ENCODE results near the gene DNAJC5G. TPM values are rescaled to one million over a fixed set of nuclear protein-coding genes. Genes with fewer than 3 reads are reported as not detected.

The DNAJC5G gene
- total and polyA plus RNA-seq, 2 of the 13 experiments (the other 11 are each of a cell fraction or from before 2014, with no cell fraction given) = 0.05 TPM; not detected in 1

- TF ChIP-seq ZBTB46 (CRISPR knock-in tag; IDR thresholded peaks at IDR 0.05; ENCODE audit: borderline replicate concordance) (no peak; the same call in 1 of the 2 replicates), DDIT3 (CRISPR knock-in tag; IDR thresholded peaks at IDR 0.05) (0 out of 2 replicates have a peak, but pooled peaks have one; percentile 43), ZNF331 (CRISPR knock-in tag; IDR thresholded peaks at IDR 0.05) (peak; percentile 81), ZNF530 (CRISPR knock-in tag; IDR thresholded peaks at IDR 0.05; ENCODE audit: low read depth) (no peak; the same call in 1 of the 2 replicates), ZNF484 (CRISPR knock-in tag; IDR thresholded peaks at IDR 0.05; ENCODE audit: borderline replicate concordance, low read depth) (no peak), ZNF276 (CRISPR knock-in tag; IDR thresholded peaks at IDR 0.05; ENCODE audit: low read depth) (0 out of 2 replicates have a peak, but pooled peaks have one; percentile 71), CENPX (CRISPR knock-in tag; IDR thresholded peaks at IDR 0.05) (no peak), E2F1 (CRISPR knock-in tag; IDR thresholded peaks at IDR 0.05) (peak; percentile 43; the same call in 1 of the 2 replicates), ZNF460 (CRISPR knock-in tag; IDR thresholded peaks at IDR 0.05; ENCODE audit: borderline replicate concordance) (no peak), ZNF775 (CRISPR knock-in tag; IDR thresholded peaks at IDR 0.05; ENCODE audit: borderline replicate concordance) (no peak), TFAP4 (IDR thresholded peaks at IDR 0.05; ENCODE audit: borderline replicate concordance, low read depth) (peak; percentile 90; the same call in 1 of the 2 replicates), ZKSCAN8 (CRISPR knock-in tag; IDR thresholded peaks at IDR 0.05; ENCODE audit: borderline replicate concordance) (peak; percentile 65), SMAD1 (CRISPR knock-in tag; IDR thresholded peaks at IDR 0.05; ENCODE audit: borderline replicate concordance, low read depth) (0 out of 2 replicates have a peak, but pooled peaks have one; percentile 28), ZNF354B (CRISPR knock-in tag; IDR thresholded peaks at IDR 0.05) (peak; percentile 92; the same call in 1 of the 2 replicates), ZNF205 (CRISPR knock-in tag; IDR thresholded peaks at IDR 0.05) (peak; percentile 65; the same call in 1 of the 2 replicates), KLF6 (CRISPR knock-in tag; IDR thresholded peaks at IDR 0.05) (peak; percentile 59; the same call in 1 of the 2 replicates), ZNF383 (CRISPR knock-in tag; IDR thresholded peaks at IDR 0.05; ENCODE audit: borderline replicate concordance) (no peak), SALL2 (CRISPR knock-in tag; IDR thresholded peaks at IDR 0.05) (peak; percentile 87), FOXC1 (CRISPR knock-in tag; IDR thresholded peaks at IDR 0.05; ENCODE audit: borderline replicate concordance) (peak; percentile 95; the same call in 1 of the 2 replicates), ZNF839 (CRISPR knock-in tag; IDR thresholded peaks at IDR 0.05; ENCODE audit: borderline replicate concordance) (no peak), CAMTA2 (CRISPR knock-in tag; IDR thresholded peaks at IDR 0.05; ENCODE audit: borderline replicate concordance) (peak; percentile 79; the same call in 1 of the 2 replicates), NFRKB (IDR thresholded peaks at IDR 0.05) (no peak)
Observed at GRCh38 chr2:27322766-27323595, 47.7 kb downstream of the DNAJC5G start, which contains the start of gene MPV17 (continued).
